Thyroid gland (tissue), 4 donors: ENCODE measurements around the gene TMEM198.

Source experiments
- POLR2A ChIP-seq, 2 donors: fragments of 450-650 bp; IDR thresholded peaks; one replicate each; pipeline ENCODE4 v1.6.1; 2017; ENCODE audit warnings: antibody characterized with exemption in 2 of 2, mild to moderate bottlenecking in 2 of 2, moderate library complexity in 1 of 2
- TF ChIP-seq, protein P1 (sequence below), 6 experiments: fragments of 200-600 bp in 3 of 6; fragments of 450-650 bp in 3 of 6; sonication (generic) in 3 of 6; IDR thresholded peaks; one replicate each; pipeline ENCODE4 v1.5.1; 2016 to 2019; ENCODE audit warnings: antibody characterized with exemption in 6 of 6, mild to moderate bottlenecking in 2 of 6, inconsistent platforms in 1 of 6, moderate library complexity in 1 of 6

DNA sequence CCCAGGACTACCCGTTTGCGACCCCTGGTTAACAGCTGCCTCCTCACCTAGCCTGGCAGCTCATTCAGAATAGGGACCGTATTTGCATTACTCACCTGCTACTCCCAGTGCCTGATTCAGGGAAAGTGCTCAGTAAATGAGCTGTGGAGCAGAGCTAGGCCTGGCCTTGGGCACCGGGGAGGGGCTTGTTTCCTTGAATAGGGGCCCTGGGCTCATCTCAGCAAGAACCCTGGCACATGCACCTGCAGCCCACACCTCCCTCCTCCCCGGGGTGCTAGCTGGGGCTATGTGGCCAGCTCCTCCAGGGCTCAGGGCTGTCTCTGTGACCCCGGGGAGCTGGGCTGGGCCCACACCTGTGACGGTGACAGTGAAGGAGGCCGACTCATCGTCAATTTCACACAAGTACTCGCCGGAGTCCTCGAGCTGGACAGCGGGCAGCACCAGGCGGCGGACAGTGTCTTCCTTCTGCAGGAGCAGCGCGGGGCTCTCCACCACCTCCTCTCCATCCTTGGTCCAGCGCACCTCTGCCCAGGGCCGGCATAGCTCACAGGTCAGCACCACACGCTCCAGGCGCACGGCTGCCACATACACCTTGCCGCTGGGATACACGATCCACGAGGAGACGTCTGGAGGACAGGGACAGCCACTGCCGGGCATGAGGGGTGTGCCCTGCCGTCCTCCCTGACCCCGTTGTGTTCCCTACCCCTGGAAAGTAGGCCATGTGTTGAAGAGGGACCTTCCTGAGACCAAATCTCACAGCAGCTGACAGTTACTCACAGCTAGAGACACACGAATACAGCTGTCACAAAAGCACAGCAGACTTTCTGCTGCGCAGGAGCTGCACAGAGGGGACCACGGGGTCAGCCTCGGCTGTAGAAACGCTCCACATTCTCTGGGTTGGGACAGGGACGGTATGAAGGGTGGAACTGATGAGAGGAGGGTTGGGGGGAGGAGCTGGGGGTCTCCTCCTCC is 18.5 kb downstream of the TMEM198 start:
- TF ChIP-seq, protein P1, sequence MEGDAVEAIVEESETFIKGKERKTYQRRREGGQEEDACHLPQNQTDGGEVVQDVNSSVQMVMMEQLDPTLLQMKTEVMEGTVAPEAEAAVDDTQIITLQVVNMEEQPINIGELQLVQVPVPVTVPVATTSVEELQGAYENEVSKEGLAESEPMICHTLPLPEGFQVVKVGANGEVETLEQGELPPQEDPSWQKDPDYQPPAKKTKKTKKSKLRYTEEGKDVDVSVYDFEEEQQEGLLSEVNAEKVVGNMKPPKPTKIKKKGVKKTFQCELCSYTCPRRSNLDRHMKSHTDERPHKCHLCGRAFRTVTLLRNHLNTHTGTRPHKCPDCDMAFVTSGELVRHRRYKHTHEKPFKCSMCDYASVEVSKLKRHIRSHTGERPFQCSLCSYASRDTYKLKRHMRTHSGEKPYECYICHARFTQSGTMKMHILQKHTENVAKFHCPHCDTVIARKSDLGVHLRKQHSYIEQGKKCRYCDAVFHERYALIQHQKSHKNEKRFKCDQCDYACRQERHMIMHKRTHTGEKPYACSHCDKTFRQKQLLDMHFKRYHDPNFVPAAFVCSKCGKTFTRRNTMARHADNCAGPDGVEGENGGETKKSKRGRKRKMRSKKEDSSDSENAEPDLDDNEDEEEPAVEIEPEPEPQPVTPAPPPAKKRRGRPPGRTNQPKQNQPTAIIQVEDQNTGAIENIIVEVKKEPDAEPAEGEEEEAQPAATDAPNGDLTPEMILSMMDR (IDR thresholded peaks at IDR 0.05): no peak
- no peak for TF ChIP-seq POLR2A (IDR thresholded peaks at IDR 0.05)
